HG03354 (cell line): ENCODE data around the gene RBM20.

Experiments
- ATAC-seq: cut with Tn5 transposase; IDR thresholded peaks from one replicate; pipeline ENCODE4 v1.9.1; 2021; ENCODE audit warnings: mild to moderate bottlenecking; ENCODE audit not compliant: unreplicated experiment, poor library complexity, severe bottlenecking

The RBM20 gene

GRCh38 chr10:110667620-110668343 lies 23.6 kb downstream of the RBM20 start:
- ATAC-seq, result no peak

DNA sequence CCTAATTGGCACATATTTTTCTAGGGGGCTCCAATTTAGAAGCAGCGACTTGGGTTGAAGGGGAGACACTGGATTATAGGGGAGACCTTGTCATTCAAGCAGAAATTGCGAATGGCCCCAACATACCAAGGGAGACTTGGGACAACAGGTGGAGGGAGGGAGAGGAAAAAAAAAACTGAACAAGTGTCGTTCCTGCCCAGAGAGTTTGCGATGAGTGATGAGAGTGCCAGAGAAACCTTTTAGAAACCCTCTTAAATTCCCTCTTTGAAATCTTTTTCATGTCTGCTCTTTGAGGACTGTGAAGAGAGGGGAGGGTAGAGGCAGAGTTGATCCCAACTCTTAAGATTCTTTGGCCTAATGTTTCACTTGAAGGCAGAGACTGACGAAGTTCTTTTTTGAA lies 24.3 kb downstream of the RBM20 start:
- ATAC-seq, result no peak

DNA sequence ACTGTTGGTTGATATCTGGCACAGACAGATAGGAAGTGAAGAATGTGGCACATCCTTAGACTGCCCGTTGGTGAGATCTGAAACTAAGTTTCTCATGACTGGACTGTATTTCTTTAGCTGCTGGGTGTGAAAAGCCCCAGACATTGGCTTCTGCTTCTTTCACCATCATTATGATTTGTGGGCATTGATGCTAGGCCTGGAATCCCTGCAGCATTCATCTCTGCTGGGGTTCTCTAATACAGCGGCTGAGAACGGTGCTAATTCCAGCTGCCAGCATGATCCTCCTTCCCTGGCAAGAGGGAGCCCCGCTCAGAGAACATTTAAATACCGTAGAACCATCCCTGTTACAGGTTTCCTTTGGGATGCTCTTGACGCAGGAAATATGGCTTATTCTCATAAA lies 26.2 kb downstream of the RBM20 start:
- ATAC-seq, result no peak

DNA sequence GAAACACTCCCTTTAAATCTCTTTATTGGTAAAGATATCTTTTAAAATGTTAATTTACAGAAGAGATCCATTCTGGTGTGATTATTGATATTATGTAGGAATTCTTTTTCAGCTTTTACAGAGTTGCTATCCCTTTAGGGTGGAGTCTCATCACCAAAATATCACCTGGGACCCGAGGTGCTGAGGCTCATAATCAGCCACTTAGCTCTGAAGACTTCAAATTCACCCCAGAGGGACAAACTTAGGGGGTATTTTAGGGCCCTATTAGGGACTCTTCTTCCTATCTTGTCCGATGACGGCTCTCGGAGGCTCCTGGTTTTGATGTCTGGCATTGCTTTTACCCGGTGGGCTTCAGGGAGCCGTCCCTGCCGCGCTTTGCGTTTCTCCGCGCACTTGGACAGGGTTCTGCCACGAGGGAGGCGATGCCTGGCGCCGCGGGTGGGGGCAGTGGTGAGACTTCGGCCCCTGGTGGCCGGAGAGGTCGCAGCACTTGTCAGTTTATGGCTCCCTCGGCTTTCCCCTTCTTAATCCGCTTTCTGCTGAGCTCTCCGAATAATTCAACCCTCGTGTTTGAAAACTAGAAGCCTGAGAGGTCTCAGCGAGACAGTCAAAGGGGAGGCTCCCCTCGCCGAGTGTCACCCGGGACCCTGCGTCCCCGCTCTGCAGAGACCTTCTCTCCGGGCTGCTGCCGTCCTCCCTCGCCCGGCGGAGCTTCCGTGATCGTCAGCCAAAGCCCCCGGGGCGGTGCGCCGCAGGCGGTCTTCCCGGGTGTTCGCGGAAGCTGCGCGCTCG lies 27.8 kb downstream of the RBM20 start:
- peak; percentile 100 for ATAC-seq

GRCh38 chr10:110672580-110672919 lies 28.4 kb downstream of the RBM20 start:
- ATAC-seq, result peak; percentile 32

DNA sequence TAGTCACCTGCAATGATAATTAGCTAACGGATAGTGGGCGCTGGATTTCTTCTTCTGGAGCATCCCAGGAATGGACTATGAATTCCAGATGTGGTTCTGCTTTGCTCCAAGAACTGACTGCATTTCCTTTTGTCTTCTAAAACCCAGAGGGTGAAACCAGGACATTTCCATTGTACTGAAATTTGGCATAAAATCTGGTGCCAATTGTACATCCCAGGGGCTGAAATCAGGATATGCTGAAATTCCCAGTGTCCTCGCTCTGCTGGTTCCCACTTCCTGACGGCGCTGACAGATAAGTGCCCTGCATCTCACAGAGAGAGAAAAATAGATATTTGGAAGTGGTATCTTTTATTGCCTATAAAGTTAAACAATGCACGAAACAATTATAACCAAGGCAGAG lies 31.9 kb downstream of the RBM20 start:
- ATAC-seq, result no peak

DNA sequence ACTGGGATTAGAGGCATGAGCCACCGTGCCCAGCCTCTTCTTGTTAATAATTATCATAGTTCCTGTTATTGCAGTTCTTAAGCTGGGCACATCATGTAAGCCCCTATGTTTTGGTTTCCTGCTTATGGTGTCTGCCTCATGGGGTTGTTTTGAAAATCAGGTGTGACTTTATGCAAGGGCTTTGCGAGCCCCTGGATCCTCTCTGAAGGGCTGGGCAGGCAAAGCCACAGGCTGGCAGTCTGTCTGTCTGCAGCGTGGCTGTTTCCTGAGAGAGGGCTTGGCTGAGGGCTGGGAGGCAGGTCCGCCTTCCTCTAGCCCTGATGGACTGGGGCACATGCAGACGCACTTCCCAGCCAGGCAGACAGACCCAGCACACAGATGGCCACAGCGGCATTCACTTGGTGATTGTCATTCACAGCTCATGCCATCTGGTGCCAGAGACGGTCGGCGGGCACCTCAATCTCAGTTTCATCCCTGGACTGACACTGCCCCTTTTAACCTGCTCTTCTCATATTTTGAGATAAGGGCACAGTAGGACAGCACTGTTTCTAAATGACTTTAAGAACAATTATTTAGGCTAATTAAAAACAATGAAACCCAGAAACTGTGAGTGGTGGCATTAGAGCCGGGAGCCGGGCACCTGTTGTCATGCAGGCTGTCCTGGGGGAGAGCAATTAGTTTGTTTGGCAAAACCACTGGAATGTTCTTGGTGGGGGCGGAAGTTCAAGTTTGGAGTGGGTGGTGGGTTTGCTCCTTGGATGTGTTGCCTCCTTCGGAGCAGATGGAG lies 35.5 kb downstream of the RBM20 start:
- no peak for ATAC-seq

- ATAC-seq, result no peak
Measured at GRCh38 chr10:110680273-110681020, 36.3 kb downstream of the RBM20 start.

DNA sequence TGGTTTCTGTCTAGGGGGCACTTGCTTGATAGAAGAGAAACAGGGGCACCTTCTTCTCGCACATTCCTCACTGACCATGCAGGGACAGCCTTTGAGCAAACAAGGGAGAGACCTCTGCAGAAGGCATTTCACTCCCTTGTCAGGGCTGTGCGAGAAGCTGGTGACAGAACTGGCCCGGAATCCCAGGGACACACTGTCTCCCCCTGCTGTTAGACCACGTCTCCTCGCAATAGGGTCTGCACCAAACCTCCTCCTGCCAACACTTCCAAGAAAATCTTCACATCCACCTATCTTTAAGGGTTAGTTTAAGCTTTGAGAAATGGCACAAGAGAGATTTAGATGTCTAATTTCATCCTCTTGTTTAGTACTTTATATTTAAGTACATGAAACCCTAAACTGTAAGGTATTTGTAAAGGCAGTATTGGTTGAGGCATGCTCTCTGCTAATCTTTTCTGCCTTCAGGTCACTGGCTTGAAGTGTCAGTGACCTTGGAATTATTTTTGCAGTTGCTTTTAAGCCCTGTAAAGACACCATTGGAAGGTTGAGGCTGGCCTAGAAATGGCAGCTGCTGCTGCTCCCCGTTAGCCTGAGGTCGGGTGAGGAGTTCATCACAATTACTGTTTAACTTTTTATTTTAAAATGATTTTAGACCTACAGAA lies 37.0 kb downstream of the RBM20 start:
- ATAC-seq, result no peak

GRCh38 chr10:110682348-110682747 lies 38.2 kb downstream of the RBM20 start:
- ATAC-seq, result no peak

DNA sequence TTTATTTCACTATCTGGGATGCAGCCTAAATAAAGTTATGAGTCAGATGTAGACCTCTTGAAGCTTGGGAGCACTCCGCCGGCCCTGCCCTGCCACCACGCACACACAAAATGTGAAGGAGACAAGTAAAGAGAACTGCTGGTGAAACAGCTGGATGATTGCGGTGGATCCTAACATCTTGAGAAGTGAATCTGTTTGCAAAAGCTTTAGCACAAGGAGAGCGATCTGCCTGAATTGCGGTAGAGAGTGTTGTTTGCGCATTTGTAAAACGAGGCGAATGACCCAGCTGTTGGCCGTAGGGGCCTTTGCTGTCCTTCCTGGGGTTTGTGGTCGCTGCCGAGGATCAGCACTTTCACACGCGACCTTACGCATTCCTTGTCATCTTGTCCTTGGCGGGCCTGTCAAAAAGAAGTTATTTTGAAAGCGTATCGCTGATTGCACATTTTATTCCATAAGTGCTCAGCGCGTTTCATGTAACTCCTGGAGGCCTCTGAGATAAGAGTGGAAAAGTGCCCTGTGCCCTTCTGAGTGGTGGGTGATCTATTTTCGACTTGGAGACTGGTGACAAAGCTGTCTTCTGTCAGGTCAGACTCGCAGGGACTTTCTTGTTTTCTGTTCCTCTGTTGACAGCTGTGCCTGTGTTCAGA lies 40.8 kb downstream of the RBM20 start:
- no peak for ATAC-seq

DNA sequence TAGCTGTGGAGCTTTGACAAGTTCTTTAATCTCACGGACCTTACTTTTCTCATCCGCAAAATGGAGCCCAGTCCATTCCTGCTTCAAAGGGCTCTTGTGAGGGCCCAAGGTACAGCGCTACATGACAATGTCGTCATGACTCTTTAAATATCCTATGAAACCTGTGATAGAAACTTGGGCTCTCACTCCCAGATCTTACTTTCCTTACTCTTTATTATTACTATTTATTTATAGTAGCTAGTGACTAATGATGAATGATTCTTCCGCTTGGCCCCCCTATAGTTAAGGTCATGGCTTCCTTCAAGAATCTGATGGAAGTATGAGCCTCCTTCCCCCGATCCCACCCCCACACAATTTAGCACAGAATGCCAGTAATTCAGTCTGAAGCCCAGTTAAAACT lies 41.9 kb downstream of the RBM20 start:
- ATAC-seq, result no peak

DNA sequence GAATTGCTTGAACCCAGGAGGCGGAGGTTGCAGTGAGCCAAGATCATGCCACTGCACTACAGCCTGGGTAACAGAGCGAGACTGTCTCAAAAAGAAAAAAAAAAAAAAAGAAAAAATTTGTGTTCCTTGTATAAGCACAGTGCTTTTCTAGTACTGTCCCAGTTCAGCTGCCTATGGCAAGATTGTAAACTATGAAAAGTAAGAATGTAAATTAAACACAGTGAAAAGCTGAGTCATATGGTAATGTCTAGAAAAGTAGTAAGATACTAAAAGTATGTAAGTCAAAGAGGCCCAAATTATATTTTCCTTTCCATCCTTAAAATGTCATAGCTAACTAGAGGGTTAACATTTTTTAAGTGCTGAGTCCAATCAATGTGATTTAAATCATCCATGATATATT lies 42.8 kb downstream of the RBM20 start:
- no peak for ATAC-seq

- ATAC-seq, result no peak
Measured at GRCh38 chr10:110687400-110687799, 43.3 kb downstream of the RBM20 start.

GRCh38 chr10:110691139-110691538 lies 47.0 kb downstream of the RBM20 start:
- ATAC-seq, result no peak

- no peak for ATAC-seq
Measured at GRCh38 chr10:110694263-110694662, 50.1 kb downstream of the RBM20 start.

DNA sequence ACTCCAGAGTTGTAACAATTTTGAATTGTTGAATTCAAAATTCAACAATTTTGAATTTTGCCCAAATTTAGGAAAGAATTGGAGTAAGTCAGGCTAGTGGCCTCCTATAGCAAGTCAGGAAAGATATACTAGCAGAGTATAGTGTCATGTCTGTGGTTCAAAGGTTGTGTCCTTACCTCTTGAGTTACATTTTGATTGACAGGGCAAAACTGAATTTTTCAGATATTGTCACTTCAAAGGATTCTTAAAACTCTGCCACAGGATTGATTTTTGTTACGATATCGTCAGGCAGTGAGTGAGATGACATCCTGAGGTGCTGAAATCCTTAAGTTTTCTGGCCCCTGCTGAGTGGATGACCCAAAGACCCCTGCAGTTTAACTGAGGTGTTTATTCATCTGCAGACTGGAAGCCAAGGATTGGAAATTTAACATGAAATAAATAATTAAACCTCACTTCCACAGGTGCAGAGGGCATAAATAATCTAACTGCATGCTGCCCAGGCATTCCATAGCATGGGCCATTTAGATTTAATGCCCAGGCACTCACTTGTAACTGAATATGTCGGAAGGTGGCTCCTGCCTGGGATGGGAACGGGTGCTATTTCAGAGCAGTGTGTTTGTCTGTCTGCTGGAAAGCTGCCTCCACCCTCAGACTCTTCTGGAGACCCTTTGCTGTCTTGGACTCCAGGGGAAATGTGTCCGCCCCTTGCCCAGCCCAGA lies 50.8 kb downstream of the RBM20 start:
- no peak for ATAC-seq

- no peak for ATAC-seq
Measured at GRCh38 chr10:110695539-110695886, 51.4 kb downstream of the RBM20 start.

GRCh38 chr10:110696436-110696835 lies 52.3 kb downstream of the RBM20 start:
- ATAC-seq, result no peak
